Vagina (tissue), 2 donors: ENCODE results near the gene FANCC. TPM values are rescaled to one million over a fixed set of nuclear protein-coding genes. Genes with fewer than 3 reads are reported as not detected.

Experiments used
- DNase-seq, 2 donors: peaks; one replicate each; pipeline ENCODE4 v3.0.0-alpha.2; 2017; ENCODE audit errors: extremely low spot score in 2 of 2
- H3K27ac ChIP-seq: fragments of 200-600 bp; sonication (generic); one replicate; pipeline ENCODE4 v1.5.1; 2019
- H3K27me3 ChIP-seq: fragments of 200-600 bp; sonication (generic); one replicate; pipeline ENCODE4 v1.5.1; 2019
- H3K36me3 ChIP-seq, 2 donors: fragments of 200-600 bp; sonication (generic); one replicate each; pipeline ENCODE4 v1.5.1; 2017 to 2019
- H3K4me1 ChIP-seq: fragments of 200-600 bp; sonication (generic); one replicate; pipeline ENCODE4 v1.5.1; 2019
- H3K4me3 ChIP-seq, 2 donors: fragments of 200-600 bp; sonication (generic); 1 replicate in 1 of 2; 2 replicates in 1 of 2; pipeline ENCODE4 v1.5.1; 2016 to 2019
- H3K9me3 ChIP-seq: fragments of 200-600 bp; sonication (generic); one replicate; pipeline ENCODE4 v1.5.1; 2019
- CTCF ChIP-seq, 3 experiments: fragments of 450-650 bp in 2 of 3; fragments of 200-600 bp in 1 of 3; sonication (generic) in 1 of 3; IDR thresholded peaks; one replicate each; pipeline ENCODE4 v1.5.1; 2017 to 2019; ENCODE audit warnings: antibody characterized with exemption in 3 of 3, mild to moderate bottlenecking in 2 of 3, moderate library complexity in 2 of 3
- POLR2A ChIP-seq, 2 donors: fragments of 450-650 bp; IDR thresholded peaks; one replicate each; pipeline ENCODE4 v1.6.1; 2017; ENCODE audit warnings: antibody characterized with exemption in 2 of 2, mild to moderate bottlenecking in 2 of 2, moderate library complexity in 2 of 2
- POLR2AphosphoS5 ChIP-seq, 2 donors: sonication (generic); formaldehyde crosslinking; IDR thresholded peaks; one replicate each; pipeline ENCODE4 v1.9.0; 2017; ENCODE audit warnings: antibody characterized with exemption in 2 of 2, mild to moderate bottlenecking in 2 of 2, low read depth in 1 of 2; ENCODE audit not compliant: insufficient read depth in 1 of 2
- intact Hi-C: fragments of 100-400 bp; cut with DNase I; formaldehyde crosslinking; loops from one replicate; pipeline ENCODE4 v1.15.1; 2023
- total RNA-seq: library from RNA; depleted of rRNA; stranded (reverse); fragments of >200 nt; gene quantifications from one replicate; pipeline ENCODE4 v1.2.3, GENCODE V29; 2016

The FANCC gene
- total RNA-seq, 1 donor from 2014 or later: 17.2 TPM

DNA sequence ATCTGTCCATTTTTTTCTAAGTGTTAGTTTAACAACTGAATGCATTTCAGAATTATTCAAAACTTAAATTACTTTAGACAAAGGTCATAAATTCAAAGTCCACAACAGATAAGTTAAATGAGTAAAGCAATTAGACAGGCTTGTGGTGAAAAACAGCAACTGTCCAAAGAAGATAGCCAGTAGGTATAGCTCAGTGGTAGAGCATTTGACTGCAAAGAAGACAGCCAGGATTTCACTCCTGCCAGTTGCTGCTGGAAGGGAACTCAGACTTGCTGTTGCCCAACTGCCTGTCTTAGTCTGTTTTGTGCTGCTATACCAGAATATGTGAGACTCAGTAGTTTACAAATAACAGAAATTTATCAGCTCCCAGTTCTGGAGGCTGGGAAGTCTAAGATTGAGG lies 10.0 kb downstream of the FANCC start:
- TF ChIP-seq CTCF (IDR thresholded peaks at IDR 0.05): no peak
- TF ChIP-seq POLR2AphosphoS5 (IDR thresholded peaks at IDR 0.05; ENCODE audit: insufficient read depth in 1 of 2, low read depth in 1 of 2): no peak
- no peak for TF ChIP-seq POLR2A (IDR thresholded peaks at IDR 0.05)
- Histone ChIP-seq H3K36me3 (no peaks in the 10 kb centered on the region), H3K27ac (no peak overlapping the region), H3K4me3 (no peak overlapping the region), H3K9me3 (no peaks in the 10 kb centered on the region), H3K4me1 (no peaks in the 10 kb centered on the region), H3K27me3 (no peaks in the 10 kb centered on the region)
- no peak for DNase-seq
- intact Hi-C loops: no loop called here

- intact Hi-C loops: no loop called here
- no peak for DNase-seq
- TF ChIP-seq POLR2AphosphoS5 (IDR thresholded peaks at IDR 0.05; ENCODE audit: insufficient read depth in 1 of 2, low read depth in 1 of 2) (no peak), CTCF (IDR thresholded peaks at IDR 0.05) (no peak), POLR2A (IDR thresholded peaks at IDR 0.05) (no peak)
- Histone ChIP-seq H3K36me3 (no peaks in the 10 kb centered on the region), H3K4me1 (no peaks in the 10 kb centered on the region), H3K27me3 (no peaks in the 10 kb centered on the region), H3K9me3 (no peaks in the 10 kb centered on the region), H3K4me3 (no peak overlapping the region), H3K27ac (no peak overlapping the region)
These were observed 10.7 kb downstream of the FANCC start for GRCh38 chr9:95306819-95307218.

- intact Hi-C loops: no loop called here
- Histone ChIP-seq H3K27me3 (no peaks in the 10 kb centered on the region), H3K4me1 (no peaks in the 10 kb centered on the region), H3K4me3 (no peak overlapping the region), H3K9me3 (no peaks in the 10 kb centered on the region), H3K27ac (no peak overlapping the region), H3K36me3 (no peaks in the 10 kb centered on the region)
- no peak for DNase-seq
- TF ChIP-seq POLR2AphosphoS5 (IDR thresholded peaks at IDR 0.05; ENCODE audit: insufficient read depth in 1 of 2, low read depth in 1 of 2) (no peak), CTCF (IDR thresholded peaks at IDR 0.05) (no peak), POLR2A (IDR thresholded peaks at IDR 0.05) (no peak)
These were observed 11.6 kb downstream of the FANCC start for GRCh38 chr9:95305770-95306492.

DNA sequence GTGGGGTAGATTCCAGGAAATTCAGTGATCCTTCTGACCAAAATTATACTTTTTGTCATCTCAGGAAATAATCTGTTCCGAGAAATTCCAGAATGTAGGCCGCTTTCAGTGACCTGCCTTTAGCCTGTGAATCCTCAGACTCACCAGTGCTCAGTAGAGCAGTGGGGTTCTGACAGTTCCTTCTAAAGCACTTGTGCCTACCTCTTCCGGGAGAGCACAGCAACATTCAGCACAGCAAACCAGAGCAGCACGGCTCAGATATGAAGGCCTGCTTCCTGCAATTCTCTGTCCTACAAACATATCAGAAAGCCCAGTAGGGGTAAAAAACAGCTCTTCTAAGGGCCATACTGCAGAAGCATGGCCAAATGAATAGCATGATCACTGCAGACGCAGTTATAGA lies 15.0 kb downstream of the FANCC start:
- no peak overlapping the region for H3K27ac ChIP-seq
- H3K36me3 ChIP-seq: no peaks in the 10 kb centered on the region
- TF ChIP-seq CTCF (IDR thresholded peaks at IDR 0.05) (no peak), POLR2A (IDR thresholded peaks at IDR 0.05) (no peak), POLR2AphosphoS5 (IDR thresholded peaks at IDR 0.05; ENCODE audit: insufficient read depth in 1 of 2, low read depth in 1 of 2) (no peak)
- no peak overlapping the region for H3K4me3 ChIP-seq
- intact Hi-C loops: no loop called here
- H3K27me3 ChIP-seq: no peaks in the 10 kb centered on the region
- DNase-seq: no peak
- H3K9me3 ChIP-seq: no peaks in the 10 kb centered on the region
- no peaks in the 10 kb centered on the region for H3K4me1 ChIP-seq

- no peaks in the 10 kb centered on the region for H3K4me1 ChIP-seq
- H3K36me3 ChIP-seq: no peaks in the 10 kb centered on the region
- TF ChIP-seq POLR2A (IDR thresholded peaks at IDR 0.05): no peak
- no peak for TF ChIP-seq POLR2AphosphoS5 (IDR thresholded peaks at IDR 0.05; ENCODE audit: insufficient read depth in 1 of 2, low read depth in 1 of 2)
- TF ChIP-seq CTCF (IDR thresholded peaks at IDR 0.05): no peak
- H3K9me3 ChIP-seq: no peaks in the 10 kb centered on the region
- DNase-seq: no peak
- intact Hi-C loops: no loop called here
- H3K4me3 ChIP-seq: no peak overlapping the region
- H3K27me3 ChIP-seq: no peaks in the 10 kb centered on the region
- H3K27ac ChIP-seq: no peak overlapping the region
These were observed 19.7 kb downstream of the FANCC start for GRCh38 chr9:95297760-95298159.
